ENCODE results near the gene AKT1.

Gene AKT1

GRCh38 chr14:104734991-104735779, 60.4 kb downstream of the AKT1 start:
- H3K4me3 ChIP-seq (ENCODE audit: low read depth, low read length): no peak overlapping the region
- TF ChIP-seq CTCF (IDR thresholded peaks at IDR 0.05; ENCODE audit: low read depth, low read length): no peak

- no peak for TF ChIP-seq CTCF (IDR thresholded peaks at IDR 0.05; ENCODE audit: low read depth, low read length)
Measured at GRCh38 chr14:104734601-104734990, 61.0 kb downstream of the AKT1 start.

DNA sequence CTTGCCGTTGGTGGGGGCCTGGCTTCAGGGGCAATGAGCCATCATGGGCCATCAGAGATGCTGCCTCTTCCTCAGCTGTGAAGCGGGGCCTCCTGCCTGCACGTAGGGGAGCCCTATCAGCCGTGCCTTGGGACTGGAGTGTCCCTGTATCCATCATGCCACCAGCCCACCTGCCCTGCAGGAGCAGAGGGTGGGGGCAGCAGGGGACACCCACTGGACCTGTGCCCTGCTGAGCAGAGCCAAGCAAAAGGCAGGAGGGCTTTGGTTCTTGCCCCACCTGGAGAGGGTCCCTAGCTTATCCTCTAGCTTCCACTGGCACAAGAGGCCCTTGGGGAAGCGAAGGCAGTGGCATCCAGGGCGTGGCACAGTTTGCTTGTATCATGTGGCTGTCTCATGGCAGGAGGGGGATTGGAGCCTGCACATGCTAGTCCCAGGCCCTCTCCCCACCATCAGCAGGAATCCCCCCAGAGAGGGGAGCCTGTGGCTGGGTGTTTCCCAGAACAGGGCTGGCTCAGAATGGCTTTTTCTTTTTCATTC, 61.4 kb downstream of the AKT1 start:
- no peak for TF ChIP-seq CTCF (IDR thresholded peaks at IDR 0.05; ENCODE audit: low read depth, low read length)
- H3K4me3 ChIP-seq (ENCODE audit: low read depth, low read length): no peak overlapping the region

More at GRCh38 chr14:104734601-104734990, 61.0 kb downstream of the AKT1 start:
- H3K4me3 ChIP-seq (ENCODE audit: low read depth, low read length): no peak overlapping the region

DNA sequence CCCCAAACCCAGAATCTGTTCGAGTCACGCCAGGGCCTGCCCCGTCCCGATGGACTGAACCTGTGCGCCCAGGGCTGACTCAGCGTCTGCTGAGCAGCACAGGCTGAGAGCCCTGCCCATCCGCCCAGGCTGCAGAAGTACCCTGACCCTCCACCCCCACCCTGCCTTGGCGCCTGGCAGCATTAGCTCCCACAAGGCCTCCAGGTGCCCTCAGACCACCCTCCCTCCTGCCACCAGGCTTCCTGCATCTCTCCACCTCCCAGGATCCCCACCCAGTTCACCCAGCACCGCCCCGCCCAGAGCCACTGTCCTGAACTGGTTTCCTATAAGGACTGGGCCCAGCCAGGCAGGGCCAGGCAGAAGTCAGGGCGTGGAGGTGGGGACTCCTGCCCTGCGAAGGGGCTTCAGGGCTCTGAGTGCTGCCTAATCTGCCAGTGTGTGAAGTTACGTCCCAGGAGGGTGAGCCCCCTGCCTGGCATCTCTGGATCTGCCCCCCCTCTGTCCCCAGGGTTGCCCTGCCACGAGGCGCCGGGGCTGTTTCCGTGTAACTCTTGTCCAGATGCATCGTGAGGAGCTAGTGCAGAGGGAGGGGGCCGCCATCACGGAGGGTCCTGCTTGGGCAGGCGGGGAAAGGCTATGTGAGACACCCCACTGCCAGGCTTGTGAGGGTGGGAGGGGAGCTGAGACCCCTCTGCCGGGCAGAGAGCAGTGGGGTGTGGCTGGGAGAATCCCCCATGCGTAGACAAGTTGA, 62.4 kb downstream of the AKT1 start:
- no peak for TF ChIP-seq CTCF (IDR thresholded peaks at IDR 0.05; ENCODE audit: low read depth, low read length)
- no peak overlapping the region for H3K4me3 ChIP-seq (ENCODE audit: low read depth, low read length)

DNA sequence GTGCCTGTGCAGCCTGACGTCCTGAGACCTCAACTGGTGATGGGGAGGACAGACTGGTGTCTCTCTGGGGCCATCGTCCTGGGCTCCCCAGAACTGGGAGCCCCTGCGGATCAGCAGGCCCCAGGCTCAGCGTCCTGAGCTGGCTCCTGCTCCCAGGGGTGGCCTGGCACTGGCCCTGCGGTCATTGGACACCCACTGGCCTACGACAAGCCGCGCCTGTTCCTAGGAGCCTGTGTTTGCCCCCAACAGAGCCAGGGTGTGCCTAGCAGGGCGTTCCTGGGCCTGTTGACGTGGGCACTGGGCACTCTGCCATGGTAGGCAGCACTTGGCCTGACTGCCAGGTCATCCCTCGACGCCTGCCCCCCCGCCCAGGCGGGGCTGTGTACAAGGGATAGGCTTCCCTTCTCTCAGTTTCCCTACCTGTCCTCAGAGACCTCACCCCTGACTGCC, 63.2 kb downstream of the AKT1 start:
- H3K4me3 ChIP-seq (ENCODE audit: low read depth, low read length): no peak overlapping the region
- TF ChIP-seq CTCF (IDR thresholded peaks at IDR 0.05; ENCODE audit: low read depth, low read length): no peak

- TF ChIP-seq CTCF (IDR thresholded peaks at IDR 0.05; ENCODE audit: low read depth, low read length): peak; percentile 19; the same call in 1 of the 2 replicates
- no peak overlapping the region for H3K4me3 ChIP-seq (ENCODE audit: low read depth, low read length)
Measured at GRCh38 chr14:104731320-104732294, 63.9 kb downstream of the AKT1 start.

Data from WI38 (cell line).